HG03439 (cell line): ENCODE measurements around the gene RPL37A.
A peak's percentile ranks its signal among the peaks of the same experiment; 100 is the strongest.

ENCODE experiments used
- ATAC-seq: cut with Tn5 transposase; IDR thresholded peaks from one replicate; pipeline ENCODE4 v1.9.1; 2021; ENCODE audit warnings: mild to moderate bottlenecking, moderate library complexity; ENCODE audit not compliant: unreplicated experiment

The RPL37A gene

GRCh38 chr2:216498379-216499352 lies at the start of gene RPL37A:
Gene RPL37A, plus strand, starts transcription at chr2:216498844. Its CDS starts 31 bp downstream, at chr2:216498875.
- ATAC-seq = peak; percentile 92

DNA sequence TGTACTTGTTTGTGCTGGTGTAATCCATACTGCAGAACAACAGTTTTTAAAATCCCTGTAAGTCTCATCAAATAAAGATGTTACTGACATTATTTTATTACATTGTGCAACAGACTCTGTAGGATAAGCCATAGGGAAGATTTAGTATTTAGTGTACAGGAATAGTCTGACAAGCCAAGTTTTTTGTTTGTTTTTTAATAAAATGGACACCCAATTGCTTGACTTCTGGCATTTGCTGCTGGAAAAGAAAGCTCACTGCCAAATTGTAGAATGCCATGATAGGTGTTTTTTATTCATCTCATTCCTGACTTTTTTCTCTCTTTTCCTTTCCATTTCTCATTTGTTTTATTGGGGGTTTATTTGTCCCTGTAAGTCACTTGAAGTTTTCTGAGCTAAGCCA lies 48.3 kb upstream of the RPL37A start:
- ATAC-seq = no peak

DNA sequence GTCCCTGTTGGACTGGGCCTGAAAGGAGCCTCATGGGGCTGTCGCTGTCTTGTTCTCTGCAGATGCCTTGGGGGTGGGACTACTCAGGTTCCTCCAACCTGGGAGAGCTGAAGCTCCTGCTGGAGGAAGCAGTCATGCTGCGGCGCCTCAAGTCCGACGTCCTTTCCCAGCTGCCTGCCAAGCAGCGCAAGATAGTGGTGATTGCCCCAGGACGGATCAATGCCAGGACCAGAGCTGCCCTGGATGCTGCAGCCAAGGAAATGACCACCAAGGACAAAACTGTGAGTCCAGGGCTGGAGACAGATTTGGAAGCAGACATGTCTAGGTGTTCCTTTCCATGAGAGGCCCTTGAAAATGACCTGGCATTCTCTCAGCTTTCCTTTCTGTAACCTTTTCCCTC lies 47.9 kb upstream of the RPL37A start:
- ATAC-seq = no peak

GRCh38 chr2:216453955-216454614 lies 44.6 kb upstream of the RPL37A start:
- ATAC-seq = no peak

GRCh38 chr2:216463148-216463547 lies 35.5 kb upstream of the RPL37A start:
- ATAC-seq = no peak

- no peak for ATAC-seq
Observed at GRCh38 chr2:216464104-216464720, 34.4 kb upstream of the RPL37A start.

- ATAC-seq = no peak
Observed at GRCh38 chr2:216465579-216466195, 33.0 kb upstream of the RPL37A start.

- no peak for ATAC-seq
Observed at GRCh38 chr2:216467845-216468244, 30.8 kb upstream of the RPL37A start.

DNA sequence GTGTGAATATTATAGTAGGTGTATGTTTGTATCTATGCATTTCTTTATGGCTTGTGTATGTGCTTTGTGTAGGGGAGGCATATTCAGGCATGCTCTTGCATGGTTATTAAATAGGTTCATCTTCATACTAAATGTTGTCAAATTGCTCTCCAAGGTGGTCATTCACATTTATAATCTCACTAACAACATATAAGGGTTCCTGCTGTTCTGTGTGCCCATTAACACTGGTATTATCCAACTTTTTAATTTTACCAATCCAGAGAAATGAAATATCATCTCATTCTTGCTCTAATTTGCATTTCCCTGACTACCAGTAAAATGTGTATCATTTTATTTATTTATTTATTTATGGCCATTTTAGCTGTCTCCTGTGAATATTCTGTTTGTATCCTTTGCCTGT lies 29.0 kb upstream of the RPL37A start:
- ATAC-seq = no peak

DNA sequence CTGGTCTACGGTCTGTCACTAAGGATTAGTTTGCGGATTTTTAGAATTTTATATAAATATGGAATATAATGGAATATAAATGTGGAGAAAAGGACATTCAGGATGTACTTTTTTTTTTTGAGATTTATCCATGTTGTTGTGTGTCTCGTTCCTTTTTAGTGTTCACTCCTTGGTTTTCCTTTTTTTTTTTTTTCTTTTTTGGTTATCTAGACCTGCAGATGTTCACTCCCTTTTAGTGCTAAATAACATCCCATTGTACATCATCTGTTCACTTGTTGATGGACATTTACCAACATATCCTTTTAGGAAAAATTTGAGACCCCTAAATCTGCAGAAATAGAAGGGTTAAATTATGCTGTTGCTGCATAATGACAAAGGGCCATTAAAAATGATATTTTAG lies 25.5 kb upstream of the RPL37A start:
- no peak for ATAC-seq

DNA sequence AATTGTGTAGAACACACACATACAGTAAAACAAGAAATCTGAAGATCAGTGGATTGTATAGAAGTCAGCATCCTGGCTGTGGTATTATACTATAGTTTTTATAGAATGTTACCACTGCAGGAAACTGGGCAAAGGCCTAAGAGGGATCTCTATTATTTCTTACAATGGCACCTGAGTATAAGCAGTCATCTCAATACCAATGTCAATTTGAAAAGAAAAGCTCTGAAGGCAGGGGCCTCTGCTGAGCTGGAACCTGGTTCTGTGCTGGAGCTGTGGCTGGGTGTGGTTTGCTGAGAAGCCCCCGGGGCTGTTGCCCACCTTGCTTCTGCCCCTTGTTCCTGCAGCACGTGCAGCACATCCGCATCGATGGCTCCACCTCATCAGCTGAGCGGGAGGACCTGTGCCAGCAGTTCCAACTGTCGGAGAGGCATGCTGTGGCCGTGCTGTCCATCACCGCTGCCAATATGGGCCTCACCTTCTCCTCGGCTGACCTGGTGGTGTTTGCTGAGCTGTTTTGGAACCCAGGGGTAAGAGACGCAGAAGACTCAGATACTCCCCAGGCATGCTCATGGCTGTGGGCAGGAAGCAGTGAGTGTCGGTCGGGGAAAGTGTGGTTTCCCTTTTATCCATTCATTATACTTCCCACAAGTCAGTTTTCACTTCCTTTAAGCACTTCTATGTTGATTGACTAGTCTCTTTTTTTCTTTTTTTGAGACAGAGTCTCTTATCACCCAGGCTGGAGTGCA lies 23.5 kb upstream of the RPL37A start:
- ATAC-seq = no peak

GRCh38 chr2:216475767-216476166 lies 22.9 kb upstream of the RPL37A start:
- ATAC-seq = no peak

DNA sequence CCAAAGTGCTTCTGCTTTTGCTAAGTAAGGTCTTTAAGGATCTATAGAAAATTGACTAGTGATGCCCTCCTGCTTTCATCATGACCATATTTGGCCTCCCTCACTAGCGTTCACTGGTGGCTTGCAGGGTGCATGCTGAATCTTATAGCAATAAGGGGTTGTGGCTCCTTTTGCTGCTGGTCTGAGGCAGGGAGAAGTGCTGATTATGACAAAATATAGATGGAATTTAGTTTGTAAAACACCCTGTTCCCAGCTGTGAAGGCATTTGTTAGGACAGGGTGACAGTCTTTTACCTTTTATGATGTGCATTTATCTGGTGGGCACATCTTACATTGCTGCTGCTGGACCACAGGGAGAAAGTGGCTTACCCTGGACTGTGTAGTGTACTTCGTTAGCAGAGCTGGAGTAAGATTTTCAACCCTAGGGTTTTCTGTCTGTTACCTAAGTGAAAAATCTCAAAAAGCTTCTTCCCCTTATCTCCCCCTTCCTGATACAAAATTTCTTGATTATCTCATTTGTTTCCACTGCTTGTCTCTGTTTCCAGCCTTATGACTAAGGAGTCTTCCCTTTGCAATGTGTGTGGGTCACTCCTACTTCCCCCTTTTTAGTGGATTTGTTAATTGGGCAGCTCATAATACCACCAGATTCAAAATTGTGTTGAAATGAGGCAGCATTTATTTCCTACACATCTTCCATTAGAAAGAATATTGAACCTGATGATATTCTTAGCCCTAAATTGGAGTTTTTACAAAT lies 21.2 kb upstream of the RPL37A start:
- ATAC-seq = no peak

GRCh38 chr2:216478151-216478550 lies 20.5 kb upstream of the RPL37A start:
- ATAC-seq = no peak

GRCh38 chr2:216478791-216479190 lies 19.9 kb upstream of the RPL37A start:
- no peak for ATAC-seq

DNA sequence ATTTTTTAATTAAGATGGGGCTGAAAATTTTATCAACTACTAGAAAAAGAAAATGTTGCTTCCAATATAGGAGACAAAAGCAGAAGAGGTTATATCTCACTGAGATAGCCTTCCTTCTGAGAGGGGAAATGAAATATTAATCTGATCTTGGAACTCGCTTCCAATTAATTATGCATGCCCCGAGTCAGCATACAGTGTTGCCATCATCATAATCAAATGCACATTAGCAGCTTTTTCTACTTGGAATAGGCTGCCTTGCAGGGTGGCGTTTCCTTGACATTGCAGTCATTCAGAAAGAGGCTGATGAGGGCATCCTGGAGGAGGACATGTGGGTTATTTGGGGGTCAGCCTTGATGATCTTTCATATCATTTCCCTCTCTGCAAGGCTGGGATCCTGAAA lies 18.4 kb upstream of the RPL37A start:
- no peak for ATAC-seq

GRCh38 chr2:216482640-216483039 lies 16.0 kb upstream of the RPL37A start:
- ATAC-seq = no peak

DNA sequence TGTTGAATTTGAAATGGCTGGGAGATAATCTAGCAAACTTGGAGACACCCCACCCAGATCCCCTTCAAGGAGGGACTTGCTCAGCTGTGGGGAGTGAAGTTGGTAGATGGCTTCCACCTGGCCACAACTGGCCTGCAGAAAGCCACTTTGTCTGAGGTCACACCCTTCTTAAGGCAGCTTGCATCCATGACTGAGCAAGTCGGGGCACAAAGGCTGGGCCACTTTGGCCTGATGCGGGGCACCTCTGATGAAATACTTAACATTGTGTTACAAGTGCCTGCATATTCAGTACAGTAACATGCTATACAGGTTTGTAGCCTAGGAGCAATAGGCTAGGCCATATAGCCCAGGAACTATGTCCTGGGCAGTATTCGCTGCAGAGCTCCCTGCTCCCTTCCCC lies 13.4 kb upstream of the RPL37A start:
- no peak for ATAC-seq

- ATAC-seq = no peak
Observed at GRCh38 chr2:216485745-216486144, 12.9 kb upstream of the RPL37A start.

DNA sequence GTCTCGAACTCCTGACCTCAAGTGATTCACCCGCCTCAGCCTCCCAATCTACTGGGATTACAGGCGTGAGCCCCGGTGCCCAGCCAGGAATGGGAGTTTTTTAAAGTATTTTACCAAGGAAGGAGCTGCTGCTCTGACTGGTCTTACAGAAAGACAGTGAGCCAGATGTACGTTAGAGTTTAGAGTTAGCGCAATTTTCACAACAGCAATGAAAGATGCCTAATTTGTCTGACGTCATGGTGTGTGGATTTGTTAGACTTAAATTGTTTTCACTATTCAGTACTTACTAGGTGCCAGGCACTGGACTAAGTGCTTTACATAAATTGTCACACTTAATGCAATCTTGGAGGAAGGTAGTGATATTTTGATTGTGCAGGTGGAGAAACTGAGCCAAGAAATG lies 12.4 kb upstream of the RPL37A start:
- ATAC-seq = no peak
